GM10847 (cell line): ENCODE data around the gene MGME1.

Experiments used
- POLR2A ChIP-seq: IDR thresholded peaks from 2 replicates; pipeline ENCODE4 v1.6.1; 2011; ENCODE audit not compliant: insufficient read length; ENCODE audit errors: extremely low read depth

The MGME1 gene

GRCh38 chr20:17964073-17964472, 4.7 kb upstream of the MGME1 start:
- no peak for TF ChIP-seq POLR2A

- no peak for TF ChIP-seq POLR2A
These were observed 4.2 kb upstream of the MGME1 start for GRCh38 chr20:17964632-17965031.

GRCh38 chr20:17965042-17965697, 3.6 kb upstream of the MGME1 start:
- TF ChIP-seq POLR2A = no peak

- TF ChIP-seq POLR2A = no peak
These were observed 2.1 kb upstream of the MGME1 start for GRCh38 chr20:17966432-17967310.

- no peak for TF ChIP-seq POLR2A
These were observed 1.1 kb upstream of the MGME1 start for GRCh38 chr20:17967521-17968365.

- TF ChIP-seq POLR2A = no peak
These were observed 563 bp downstream of the MGME1 start for GRCh38 chr20:17969278-17969883.

- TF ChIP-seq POLR2A = peak; percentile 45
These were observed 1.1 kb downstream of the MGME1 start for GRCh38 chr20:17969884-17970409.

GRCh38 chr20:17971300-17972013, 2.6 kb downstream of the MGME1 start:
- no peak for TF ChIP-seq POLR2A

GRCh38 chr20:17972121-17972520, 3.3 kb downstream of the MGME1 start:
- TF ChIP-seq POLR2A = no peak

GRCh38 chr20:17976305-17976704, 7.5 kb downstream of the MGME1 start:
- no peak for TF ChIP-seq POLR2A

GRCh38 chr20:17985388-17986018, 16.7 kb downstream of the MGME1 start:
- TF ChIP-seq POLR2A = no peak

GRCh38 chr20:17987988-17988387, 19.2 kb downstream of the MGME1 start:
- no peak for TF ChIP-seq POLR2A

- no peak for TF ChIP-seq POLR2A
These were observed 21.6 kb downstream of the MGME1 start for GRCh38 chr20:17990278-17990972.

- no peak for TF ChIP-seq POLR2A
These were observed 23.4 kb downstream of the MGME1 start for GRCh38 chr20:17992224-17992637.
